GM19193 (cell line): Measurements from ENCODE around the gene PRKCA.

Source experiments
- POLR2A ChIP-seq: IDR thresholded peaks from 4 replicates; pipeline ENCODE4 v1.6.1; 2011; ENCODE audit not compliant: insufficient read depth, insufficient read length; ENCODE audit errors: extremely low read depth

Gene PRKCA

GRCh38 chr17:66426397-66427033, 124.1 kb downstream of the PRKCA start:
- TF ChIP-seq POLR2A = no peak

DNA sequence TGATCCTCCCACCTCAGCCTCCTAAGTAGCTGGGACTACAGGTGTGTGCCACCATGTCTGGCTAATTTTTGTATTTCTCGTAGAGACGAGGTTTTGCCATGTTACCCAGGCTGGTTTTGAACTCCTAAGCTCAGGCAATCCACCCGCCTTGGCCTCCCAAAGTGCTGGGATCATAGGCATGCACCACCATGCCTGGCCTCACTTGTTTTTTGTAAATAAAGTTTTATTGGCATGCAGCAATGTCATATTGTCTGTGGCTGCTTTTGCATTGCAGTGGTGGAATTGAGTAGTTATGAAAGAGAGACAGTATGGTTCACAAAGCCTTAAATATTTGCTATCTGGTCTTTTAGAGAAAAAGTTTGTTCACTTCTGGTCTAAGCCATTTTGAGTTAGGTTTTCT, 124.7 kb downstream of the PRKCA start:
- no peak for TF ChIP-seq POLR2A

DNA sequence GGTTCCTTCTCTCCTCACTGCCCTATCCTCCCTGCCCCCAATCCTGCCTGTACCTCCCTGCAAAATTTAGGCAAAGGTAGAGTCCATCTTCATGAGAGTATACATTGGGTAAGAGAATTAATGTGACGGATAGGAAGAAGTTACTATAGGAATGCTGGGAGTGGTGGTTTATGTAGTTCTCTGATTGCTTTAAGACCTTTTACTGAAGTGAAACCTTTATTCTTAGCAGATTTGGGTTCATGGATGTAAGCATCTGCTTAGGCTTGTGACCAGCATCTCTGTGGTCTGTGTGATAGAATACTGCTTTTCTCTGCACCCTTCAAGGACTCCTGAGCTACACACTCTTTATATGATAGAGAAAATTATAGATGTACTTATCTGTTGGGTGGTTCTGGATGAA, 127.3 kb downstream of the PRKCA start:
- TF ChIP-seq POLR2A = no peak

DNA sequence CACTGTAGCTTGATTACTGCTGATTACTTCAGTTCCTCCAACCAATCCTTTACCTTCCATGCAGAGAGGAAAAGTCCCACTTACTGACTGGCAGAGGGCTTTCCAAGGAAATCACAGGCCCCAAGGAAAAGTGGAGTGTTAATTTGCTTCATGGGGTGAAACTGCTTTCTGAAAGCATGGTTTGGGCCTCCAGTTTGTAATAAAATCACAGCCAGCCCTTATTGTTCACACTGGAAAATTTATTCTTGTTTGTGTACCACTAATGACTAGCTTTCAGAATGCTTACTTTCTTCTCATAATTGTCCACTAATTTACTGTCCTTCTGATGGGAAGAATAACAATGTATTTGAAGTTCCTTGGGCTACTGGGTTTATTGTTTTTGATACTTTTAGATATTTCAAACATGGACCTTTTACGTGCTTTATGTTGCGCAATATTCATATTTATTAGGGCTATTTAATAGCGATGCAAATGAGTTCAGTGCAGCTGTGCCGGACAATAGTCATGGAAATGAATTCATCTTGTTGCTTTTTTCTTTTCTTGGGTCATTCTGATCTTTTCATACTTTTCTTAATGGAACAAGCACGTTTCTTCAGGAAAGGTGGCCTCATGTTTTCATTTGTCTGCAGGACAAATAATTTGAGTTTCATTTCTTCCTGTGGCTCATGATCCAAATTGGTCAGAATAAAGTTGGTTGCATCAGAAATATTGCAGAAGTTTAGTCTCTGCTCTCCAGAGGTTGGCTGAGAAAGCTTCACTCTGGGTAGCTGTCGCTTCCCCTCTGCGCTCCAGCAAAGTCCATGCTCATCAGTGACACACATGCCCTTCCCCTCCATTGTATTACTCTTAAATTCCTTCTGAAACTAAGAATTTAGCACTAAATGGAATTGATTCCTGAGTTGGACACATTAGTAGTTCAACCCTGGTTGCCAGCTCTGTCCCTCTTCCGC, 128.7 kb downstream of the PRKCA start:
- no peak for TF ChIP-seq POLR2A

GRCh38 chr17:66431910-66432309, 129.5 kb downstream of the PRKCA start:
- no peak for TF ChIP-seq POLR2A

- TF ChIP-seq POLR2A = no peak
These were observed 130.1 kb downstream of the PRKCA start for GRCh38 chr17:66432411-66432957.

DNA sequence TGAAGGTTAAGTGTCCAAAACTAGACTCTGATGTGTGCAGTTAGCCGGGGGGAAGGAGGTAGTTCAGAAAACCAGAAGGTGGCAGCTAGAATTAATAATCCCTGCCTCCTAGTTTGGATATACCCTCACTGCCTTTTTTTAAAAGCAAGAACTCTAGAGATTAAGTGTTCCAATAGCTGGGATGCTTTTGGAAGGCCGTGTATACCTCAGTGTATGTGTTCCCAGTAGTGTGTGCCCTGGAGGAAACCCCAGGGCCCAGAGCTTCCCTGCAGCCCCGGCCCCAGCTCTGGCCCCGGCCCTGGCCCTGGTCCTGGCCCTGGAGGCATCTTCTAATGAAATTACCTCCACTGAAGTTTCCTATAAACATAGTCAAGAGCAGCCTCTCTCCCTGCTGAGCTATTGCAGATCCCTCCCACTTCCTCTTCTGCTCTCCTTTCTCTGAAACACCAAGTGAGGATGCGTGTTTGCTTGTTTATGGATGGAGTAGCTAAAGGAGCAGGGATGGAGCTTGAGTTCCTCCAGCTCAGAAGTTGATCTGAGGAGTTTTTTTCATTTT, 130.7 kb downstream of the PRKCA start:
- TF ChIP-seq POLR2A = no peak

DNA sequence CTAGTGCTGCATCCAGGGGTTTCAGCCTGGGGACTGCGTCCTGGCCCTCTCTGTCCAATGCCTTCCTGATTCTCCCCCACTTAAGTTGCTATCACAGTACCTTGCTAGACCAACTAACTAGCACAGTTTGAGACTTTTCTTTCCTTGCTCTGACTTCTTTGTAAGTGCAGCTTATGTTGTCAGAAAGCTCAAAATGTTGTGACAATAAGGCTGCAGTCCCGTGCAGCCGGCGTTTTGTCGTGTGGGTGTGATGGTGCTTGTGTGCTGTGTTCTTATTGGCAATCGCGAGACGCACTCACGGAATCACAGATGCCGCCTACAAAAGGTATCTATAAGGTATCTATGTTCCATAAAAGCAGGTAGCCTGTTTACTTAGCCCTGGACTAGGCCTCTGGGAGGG, 132.8 kb downstream of the PRKCA start:
- no peak for TF ChIP-seq POLR2A

DNA sequence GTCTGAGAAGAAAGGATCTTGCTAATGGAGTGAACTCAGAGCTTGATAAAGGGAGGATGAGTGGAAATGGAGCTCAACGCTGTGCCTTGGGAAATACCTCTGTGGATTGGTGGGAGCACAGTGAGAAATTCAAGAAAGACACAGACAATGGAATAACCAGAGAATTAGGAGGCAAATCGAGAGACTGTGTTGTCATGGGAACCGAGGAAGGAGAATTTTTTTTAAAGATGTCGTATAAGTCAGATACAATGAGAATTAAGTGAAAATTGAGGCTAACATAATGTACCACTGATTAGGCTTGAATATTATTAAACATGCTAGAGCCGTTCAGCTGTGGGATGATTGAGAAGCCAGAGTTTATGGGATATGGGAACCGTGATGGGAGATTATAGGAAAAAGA, 134.2 kb downstream of the PRKCA start:
- no peak for TF ChIP-seq POLR2A

DNA sequence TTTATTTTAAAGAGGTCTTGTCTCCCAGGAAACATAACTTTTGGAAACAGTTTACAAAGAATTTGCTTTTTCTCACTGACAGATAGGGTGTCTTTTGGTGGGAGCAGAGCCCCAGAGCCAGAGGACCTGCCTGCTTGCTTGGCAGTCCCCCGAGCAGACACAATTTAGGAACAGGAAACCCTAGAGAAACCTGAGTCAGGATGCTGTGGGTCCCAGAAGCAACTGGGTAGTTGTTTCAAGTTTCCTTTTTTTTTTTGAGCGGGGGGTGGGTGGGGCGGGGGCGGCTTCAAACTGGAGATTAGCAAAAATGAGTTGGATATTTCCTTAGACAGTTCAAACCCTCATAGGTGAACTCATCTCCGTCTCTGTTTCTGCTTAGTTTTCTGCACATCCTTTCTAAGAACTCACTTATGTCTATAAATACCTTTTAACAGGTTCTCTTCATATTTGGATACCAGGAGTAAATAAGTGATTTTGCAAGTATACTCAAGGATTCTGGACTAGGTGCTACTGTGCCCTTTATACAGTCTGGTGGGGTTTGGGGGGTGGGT, 135.1 kb downstream of the PRKCA start:
- no peak for TF ChIP-seq POLR2A

- no peak for TF ChIP-seq POLR2A
These were observed 135.7 kb downstream of the PRKCA start for GRCh38 chr17:66438101-66438500.

DNA sequence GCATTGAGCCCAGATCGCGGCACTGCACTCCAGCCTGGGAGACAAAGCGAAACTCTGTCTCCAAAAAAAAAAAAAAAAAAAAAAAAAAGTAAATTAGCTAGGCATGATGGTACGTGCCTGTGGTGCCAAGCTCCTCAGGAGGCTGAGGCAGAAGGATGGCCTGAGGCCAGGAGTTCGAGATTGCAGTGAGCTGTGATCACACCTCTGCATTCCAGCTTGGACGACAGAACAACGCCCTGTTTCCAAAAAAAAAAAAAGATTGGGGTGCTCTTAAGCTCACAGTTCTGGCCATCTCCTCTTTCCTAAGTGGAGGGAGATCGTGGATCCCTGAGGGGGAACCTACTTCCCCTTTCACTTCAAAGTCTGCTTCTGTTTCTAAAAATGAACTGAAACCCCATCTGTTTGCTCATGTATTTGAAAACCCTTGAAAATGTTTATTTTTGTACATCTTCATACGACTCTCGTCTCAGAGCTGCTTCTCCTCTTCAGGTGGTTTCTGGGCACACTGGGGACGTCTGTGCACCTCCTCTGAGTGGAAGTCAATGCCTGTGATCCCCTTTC, 138.8 kb downstream of the PRKCA start:
- TF ChIP-seq POLR2A = no peak

- TF ChIP-seq POLR2A = no peak
These were observed 140.8 kb downstream of the PRKCA start for GRCh38 chr17:66443166-66443565.

DNA sequence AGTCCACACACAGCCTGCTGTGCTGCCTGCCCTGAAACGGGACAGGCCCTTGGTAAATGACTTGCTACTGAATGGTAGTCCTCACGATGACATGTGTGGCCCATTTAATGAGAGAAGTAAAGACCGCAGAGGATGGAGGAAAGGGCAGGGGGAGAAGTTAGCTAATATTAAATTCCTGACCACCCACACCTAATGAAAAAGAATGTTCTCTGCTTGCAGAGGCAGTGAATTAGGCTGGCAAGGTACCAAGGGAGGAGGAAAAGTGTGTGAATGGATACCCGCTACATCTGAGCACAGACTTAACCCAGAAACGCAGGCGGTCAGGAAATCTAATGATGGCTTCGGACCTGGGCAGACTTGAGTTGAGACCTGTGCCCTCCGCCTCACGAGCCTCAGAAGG, 141.2 kb downstream of the PRKCA start:
- no peak for TF ChIP-seq POLR2A

GRCh38 chr17:66444031-66444430, 141.6 kb downstream of the PRKCA start:
- TF ChIP-seq POLR2A = no peak
